Measurements from ENCODE around the gene RSPO3. TPM values are rescaled to one million over a fixed set of nuclear protein-coding genes. Genes with fewer than 3 reads are reported as not detected.

The RSPO3 gene
- polyA plus RNA-seq, 2 of the 4 experiments (the other 2 are of a cell fraction) = 32.4 to 128 TPM

- TF ChIP-seq JUN (IDR thresholded peaks at IDR 0.05) = no peak
- TF ChIP-seq USF2 (IDR thresholded peaks at IDR 0.05) = no peak
- no peak for TF ChIP-seq RAD21 (conservative IDR thresholded peaks at IDR 0.05 in 1 of 2, IDR thresholded peaks at IDR 0.05 in 1 of 2)
- TF ChIP-seq HMGXB4 (CRISPR knock-in tag; IDR thresholded peaks at IDR 0.05; ENCODE audit: borderline replicate concordance) = no peak
- TF ChIP-seq KDM5A (IDR thresholded peaks at IDR 0.05) = no peak
- no peak for TF ChIP-seq RCOR1 (IDR thresholded peaks at IDR 0.05; ENCODE audit: low read depth, low read length)
- no peak for TF ChIP-seq HOXB5 (CRISPR knock-in tag; IDR thresholded peaks at IDR 0.05)
- no peak for TF ChIP-seq CBX8 (IDR thresholded peaks at IDR 0.05)
- TF ChIP-seq REST (IDR thresholded peaks at IDR 0.05) = no peak
- no peak for TF ChIP-seq HEYL (CRISPR knock-in tag; IDR thresholded peaks at IDR 0.05)
- TF ChIP-seq E2F6 (IDR thresholded peaks at IDR 0.05; ENCODE audit: borderline replicate concordance, low read depth) = no peak
- no peak for TF ChIP-seq JUNB (IDR thresholded peaks at IDR 0.05)
- TF ChIP-seq ZNF302 (CRISPR knock-in tag; IDR thresholded peaks at IDR 0.05) = no peak
- no peak for TF ChIP-seq ESRRA (IDR thresholded peaks at IDR 0.05; ENCODE audit: borderline replicate concordance, low read length)
- TF ChIP-seq CHD2 (IDR thresholded peaks at IDR 0.05; ENCODE audit: low read length, partially characterized antibody) = no peak
- no peak for TF ChIP-seq HOXB13 (CRISPR knock-in tag; IDR thresholded peaks at IDR 0.05; ENCODE audit: low read depth)
- H3K4me3 ChIP-seq = no peak overlapping the region
- FAIRE-seq (no peak), ATAC-seq (no peak), DNase-seq (ENCODE audit: low read depth in 1 of 2, low spot score in 1 of 2) (no peak)
- POLR2A ChIA-PET = no interaction called here
- CTCF ChIA-PET = no interaction called here
- H3K4me1 ChIP-seq = peaks cover 53% of the 10 kb centered on the region
- no peaks in the 10 kb centered on the region for H3K9me3 ChIP-seq
- peak overlapping the region; percentile 94 for H3K4me2 ChIP-seq
- H3K27ac ChIP-seq = peak overlapping the region; percentile 98 to 100
- 28% methylated on average over 1 of the region's 1 CpG for WGBS (ENCODE audit: missing lambda C conversion rate)
Measured at GRCh38 chr6:127114214-127114760, 4.2 kb upstream of the RSPO3 start.

GRCh38 chr6:127115084-127115655 lies 3.3 kb upstream of the RSPO3 start:
- peak overlapping the region; percentile 90; the same call in 2 of the 3 replicates for H3K4me3 ChIP-seq
- H3K27ac ChIP-seq = peak overlapping the region; percentile 98 to 100
- no peak for TF ChIP-seq KDM1A (IDR thresholded peaks at IDR 0.05; ENCODE audit: low read depth)
- TF ChIP-seq GATA3 (IDR thresholded peaks at IDR 0.05; ENCODE audit: borderline replicate concordance) = no peak
- TF ChIP-seq HMGXB4 (CRISPR knock-in tag; IDR thresholded peaks at IDR 0.05; ENCODE audit: borderline replicate concordance) = no peak
- TF ChIP-seq SREBF2 (IDR thresholded peaks at IDR 0.05) = no peak
- no peak for TF ChIP-seq MYC (IDR thresholded peaks at IDR 0.05; ENCODE audit: borderline replicate concordance, low read length)
- no peak for TF ChIP-seq ZSCAN20 (CRISPR knock-in tag; IDR thresholded peaks at IDR 0.05)
- CTCF ChIA-PET = interaction anchor here (0.5 to 0.8 kb wide), 3 partner anchors 11 to 1256 kb away, joined by 3 to 4 read pairs (median 4); no protein-coding TSS in a partner anchor
- peak overlapping the region; percentile 94 for H3K4me2 ChIP-seq
- ATAC-seq (peak in 1 of 2 experiments; percentile 9; a peak in 2 of 6 replicates), DNase-seq (ENCODE audit: low read depth in 1 of 2, low spot score in 1 of 2) (no peak), FAIRE-seq (no peak)
- POLR2A ChIA-PET = interaction anchor here (1.1 to 1.2 kb wide), 2 partner anchors 12 to 13 kb away, joined by 3 read pairs; no protein-coding TSS in a partner anchor
- WGBS (ENCODE audit: missing lambda C conversion rate) = 18% methylated on average over 2 of the region's 2 CpGs
- H3K4me1 ChIP-seq = peaks cover 53% of the 10 kb centered on the region
- no peaks in the 10 kb centered on the region for H3K9me3 ChIP-seq
